Body of pancreas (tissue), 4 donors: ENCODE measurements around the gene NXF1. TPM values are rescaled to one million over a fixed set of nuclear protein-coding genes. Genes with fewer than 3 reads are reported as not detected.

Experiments used
- ATAC-seq: fragments of 150-250 bp; one replicate; pipeline ENCODE4 v1.9.1; 2016
- DNase-seq, 4 donors: peaks; one replicate each; pipeline ENCODE4 v3.0.0-alpha.2; 2019
- H3K27ac ChIP-seq, 4 donors: fragments of 200-600 bp; sonication (generic); 1 replicate in 3 of 4; 2 replicates in 1 of 4; pipeline versions ENCODE4 v1.5.1 to v1.6.1; 2016 to 2019; ENCODE audit warnings: mild to moderate bottlenecking in 1 of 4, mixed read lengths in 1 of 4, moderate library complexity in 1 of 4
- H3K27me3 ChIP-seq, 2 donors: fragments of 200-600 bp; sonication (generic); one replicate each; pipeline ENCODE4 v1.6.0; 2016; ENCODE audit warnings: mild to moderate bottlenecking in 1 of 2
- H3K36me3 ChIP-seq, 2 donors: fragments of 200-600 bp; sonication (generic); replicated peaks in 1 of 2; 2 replicates each; pipeline ENCODE4 v1.5.1; 2016; ENCODE audit warnings: low read depth in 2 of 2; ENCODE audit not compliant: insufficient read depth in 1 of 2
- H3K4me1 ChIP-seq: fragments of 200-600 bp; sonication (generic); one replicate; pipeline ENCODE4 v1.6.0; 2016
- H3K4me3 ChIP-seq, 2 donors: fragments of 200-600 bp; sonication (generic); 1 replicate in 1 of 2; 2 replicates in 1 of 2; pipeline ENCODE4 v1.5.1; 2016 to 2019
- H3K9me3 ChIP-seq, 3 donors: fragments of 200-600 bp; sonication (generic); 1 replicate in 2 of 3; 2 replicates in 1 of 3; pipeline ENCODE4 v1.5.1; 2016
- CTCF ChIP-seq, 7 experiments: fragments of 450-650 bp in 4 of 7; fragments of 200-600 bp in 3 of 7; sonication (generic) in 3 of 7; IDR thresholded peaks; one replicate each; pipeline ENCODE4 v1.5.1; 2016 to 2019; ENCODE audit warnings: antibody characterized with exemption in 7 of 7
- POLR2A ChIP-seq, 3 donors: fragments of 450-650 bp; IDR thresholded peaks; one replicate each; pipeline ENCODE4 v1.6.1; 2016; ENCODE audit warnings: antibody characterized with exemption in 3 of 3, mild to moderate bottlenecking in 2 of 3
- WGBS, 2 donors: methylation state at CpG; one replicate each; pipeline ENCODE4 v1.1.5; 2017; 5-methylcytosine and 5-hydroxymethylcytosine counted together
- intact Hi-C: fragments of 100-400 bp; cut with DNase I; formaldehyde crosslinking; loops from one replicate; pipeline ENCODE4 v1.15.1; 2023
- total RNA-seq, 2 donors: library from RNA; depleted of rRNA; stranded (reverse); fragments of >200 nt; gene quantifications; one replicate each; pipeline ENCODE4 v1.1.0, GENCODE V29; 2016

NXF1 gene
- total RNA-seq, 2 donors from 2014 or later, result 49.8 to 108 TPM

- Histone ChIP-seq H3K36me3 (no peaks in the 10 kb centered on the region), H3K4me3 (peak within 1 kb of the TSS; percentile 79 to 86), H3K9me3 (no peaks in the 10 kb centered on the region), H3K27me3 (no peaks in the 10 kb centered on the region), H3K4me1 (peaks cover 46% of the 10 kb centered on the region), H3K27ac (peak within 1 kb of the TSS; percentile 85 to 98 (median 98))
- peak; percentile 98 to 99 (median 99) for DNase-seq
- intact Hi-C loops, result no loop called here
- ATAC-seq, result peak; percentile 91
- 0% methylated on average over 16 to 88 of the region's 88 CpGs for WGBS, 2 donors
- TF ChIP-seq CTCF (IDR thresholded peaks at IDR 0.05) (peak; percentile 5 to 71 (median 59)), POLR2A (IDR thresholded peaks at IDR 0.05) (peak; percentile 93 to 98 (median 96))
Measured at GRCh38 chr11:62787005-62787759, 18.1 kb downstream of the NXF1 start, which contains the start of gene TMEM179B. TSS of gene TMEM179B (plus strand) at chr11:62787402. CDS start at chr11:62787432, 30 bp downstream.

DNA sequence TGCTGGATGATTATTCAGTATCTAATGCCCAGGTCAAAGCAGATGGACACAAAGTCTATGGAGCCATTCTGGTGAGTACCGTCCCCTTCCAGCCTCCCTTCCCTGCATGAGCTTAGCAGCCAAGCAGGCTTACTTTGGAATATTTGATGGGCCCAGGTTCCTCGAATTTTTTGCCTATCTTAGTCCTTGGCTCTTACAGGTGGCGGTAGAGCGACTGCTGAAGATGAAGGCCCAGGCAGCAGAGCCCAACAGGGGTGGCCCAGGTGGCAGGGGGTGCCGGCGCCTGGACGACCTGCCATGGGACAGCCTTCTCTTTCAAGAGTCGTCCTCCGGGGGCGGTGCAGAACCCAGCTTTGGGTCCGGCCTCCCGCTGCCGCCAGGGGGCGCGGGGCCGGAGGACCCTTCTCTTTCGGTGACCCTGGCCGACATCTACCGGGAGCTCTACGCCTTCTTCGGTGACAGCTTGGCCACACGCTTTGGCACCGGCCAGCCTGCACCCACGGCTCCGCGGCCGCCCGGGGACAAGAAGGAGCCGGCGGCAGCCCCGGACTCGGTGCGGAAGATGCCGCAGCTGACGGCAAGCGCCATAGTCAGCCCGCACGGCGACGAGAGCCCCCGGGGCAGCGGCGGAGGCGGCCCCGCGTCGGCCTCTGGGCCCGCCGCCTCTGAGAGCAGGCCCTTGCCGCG lies 18.8 kb downstream of the NXF1 start:
- ATAC-seq (peak; percentile 82), DNase-seq (peak; percentile 89 to 91 (median 90))
- no peak for TF ChIP-seq POLR2A (IDR thresholded peaks at IDR 0.05)
- TF ChIP-seq CTCF (IDR thresholded peaks at IDR 0.05), result peak; percentile 86 to 99 (median 98)
- no peaks in the 10 kb centered on the region for H3K36me3 ChIP-seq
- peak overlapping the region; percentile 79 to 86 for H3K4me3 ChIP-seq
- 2% methylated on average over 18 to 51 of the region's 51 CpGs for WGBS, 2 donors
- H3K4me1 ChIP-seq, result peaks cover 44% of the 10 kb centered on the region
- H3K9me3 ChIP-seq, result no peaks in the 10 kb centered on the region
- intact Hi-C loops, result no loop called here
- H3K27me3 ChIP-seq, result no peaks in the 10 kb centered on the region
- H3K27ac ChIP-seq, result peak overlapping the region; percentile 85 to 98 (median 98)

GRCh38 chr11:62782753-62783152 lies 22.5 kb downstream of the NXF1 start:
- intact Hi-C loops, result no loop called here
- 88 to 92% methylated on average over 7 of the region's 7 CpGs for WGBS, 2 donors
- no peaks in the 10 kb centered on the region for H3K36me3 ChIP-seq

DNA sequence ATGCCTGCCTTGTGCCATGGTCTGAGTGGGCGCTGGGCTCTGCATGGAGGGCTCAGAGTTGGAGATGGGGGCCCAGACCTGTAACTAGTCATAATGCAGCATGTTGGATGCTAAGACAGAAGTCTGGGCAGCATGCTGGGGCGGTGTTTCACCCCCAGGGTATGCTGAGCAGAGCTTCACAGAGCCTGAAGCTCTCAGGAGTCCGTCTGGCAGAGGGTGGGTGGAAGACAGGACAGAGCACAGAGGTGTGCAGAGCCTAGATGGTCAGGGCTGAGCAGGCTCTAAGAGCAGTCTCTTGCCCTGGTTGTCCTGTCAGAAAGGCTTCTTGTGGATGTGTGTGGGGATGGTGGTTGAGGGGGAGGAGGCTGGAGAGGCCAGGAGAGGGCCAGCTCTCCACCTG lies 26.8 kb downstream of the NXF1 start:
- 90 to 100% methylated on average over 2 to 3 of the region's 3 CpGs for WGBS, 2 donors
- no peak for TF ChIP-seq CTCF (IDR thresholded peaks at IDR 0.05)
- TF ChIP-seq POLR2A (IDR thresholded peaks at IDR 0.05), result no peak
- no peaks in the 10 kb centered on the region for H3K9me3 ChIP-seq
- ATAC-seq (no peak), DNase-seq (no peak)
- no peak overlapping the region for H3K4me3 ChIP-seq
- no peaks in the 10 kb centered on the region for H3K27me3 ChIP-seq
- intact Hi-C loops, result no loop called here
- no peak overlapping the region for H3K27ac ChIP-seq
- peaks cover 3% of the 10 kb centered on the region for H3K4me1 ChIP-seq
- peaks cover 0 to 4% of the 10 kb centered on the region in 2 donors for H3K36me3 ChIP-seq

More at GRCh38 chr11:62782753-62783152, 22.5 kb downstream of the NXF1 start:
- ATAC-seq (no peak), DNase-seq (no peak)
- no peak overlapping the region for H3K4me3 ChIP-seq
- TF ChIP-seq CTCF (IDR thresholded peaks at IDR 0.05), result no peak
- no peak for TF ChIP-seq POLR2A (IDR thresholded peaks at IDR 0.05)
- H3K27ac ChIP-seq, result no peak overlapping the region
- no peaks in the 10 kb centered on the region for H3K27me3 ChIP-seq
- peaks cover 11% of the 10 kb centered on the region for H3K4me1 ChIP-seq
- H3K9me3 ChIP-seq, result no peaks in the 10 kb centered on the region
